HG02642 (cell line): ENCODE measurements around the gene RIF1.

Experiments
- ATAC-seq: cut with Tn5 transposase; IDR thresholded peaks from one replicate; pipeline ENCODE4 v1.9.1; 2021; ENCODE audit warnings: mild to moderate bottlenecking; ENCODE audit not compliant: unreplicated experiment, poor library complexity

The RIF1 gene

GRCh38 chr2:151491496-151491895, 81.8 kb downstream of the RIF1 start:
- ATAC-seq, result no peak

GRCh38 chr2:151498178-151498577, 88.5 kb downstream of the RIF1 start:
- no peak for ATAC-seq

- no peak for ATAC-seq
Measured at GRCh38 chr2:151506170-151506569, 96.5 kb downstream of the RIF1 start.

GRCh38 chr2:151508519-151508918, 98.8 kb downstream of the RIF1 start:
- no peak for ATAC-seq

- ATAC-seq, result no peak
Measured at GRCh38 chr2:151518802-151519201, 109.1 kb downstream of the RIF1 start.

- ATAC-seq, result no peak
Measured at GRCh38 chr2:151520976-151521375, 111.3 kb downstream of the RIF1 start.

- ATAC-seq, result no peak
Measured at GRCh38 chr2:151522556-151522955, 112.9 kb downstream of the RIF1 start.

GRCh38 chr2:151523850-151524249, 114.1 kb downstream of the RIF1 start:
- no peak for ATAC-seq

- ATAC-seq, result no peak
Measured at GRCh38 chr2:151525821-151526373, 116.2 kb downstream of the RIF1 start.

- no peak for ATAC-seq
Measured at GRCh38 chr2:151526572-151527090, 116.9 kb downstream of the RIF1 start.
